Coronary artery (tissue), 2 donors: ENCODE data around the gene SLC35G4.

Source experiments
- DNase-seq: peaks from one replicate; pipeline ENCODE4 v3.0.0-alpha.2; 2017; ENCODE audit warnings: low spot score
- H3K27ac ChIP-seq, 2 donors: fragments of 200-600 bp; sonication (generic); one replicate each; pipeline ENCODE4 v1.5.1; 2016 to 2019
- H3K4me3 ChIP-seq: fragments of 200-600 bp; sonication (generic); 2 replicates; pipeline ENCODE4 v1.5.1; 2016; ENCODE audit warnings: mild to moderate bottlenecking, moderate library complexity
- CTCF ChIP-seq: fragments of 200-600 bp; sonication (generic); IDR thresholded peaks from one replicate; pipeline ENCODE4 v1.5.1; 2019; ENCODE audit warnings: antibody characterized with exemption

Gene SLC35G4

GRCh38 chr18:11649839-11650238 is 40.4 kb downstream of the SLC35G4 start:
- Histone ChIP-seq H3K27ac (no peak overlapping the region), H3K4me3 (no peak overlapping the region)
- no peak for DNase-seq
- TF ChIP-seq CTCF, result no peak

GRCh38 chr18:11651899-11652298 is 42.5 kb downstream of the SLC35G4 start:
- H3K4me3 ChIP-seq, result no peak overlapping the region
- TF ChIP-seq CTCF, result no peak
- no peak for DNase-seq
- H3K27ac ChIP-seq, result no peak overlapping the region

- no peak for TF ChIP-seq CTCF
- no peak for DNase-seq
- Histone ChIP-seq H3K4me3 (no peak overlapping the region), H3K27ac (no peak overlapping the region)
Measured at GRCh38 chr18:11653521-11653920, 44.1 kb downstream of the SLC35G4 start.

- Histone ChIP-seq H3K4me3 (peak overlapping the region; percentile 44), H3K27ac (no peak overlapping the region)
- no peak for DNase-seq
- TF ChIP-seq CTCF, result peak; percentile 76
Measured at GRCh38 chr18:11654736-11655605, 45.6 kb downstream of the SLC35G4 start.

GRCh38 chr18:11655606-11655932 is 46.2 kb downstream of the SLC35G4 start:
- H3K27ac ChIP-seq, result no peak overlapping the region
- TF ChIP-seq CTCF, result peak; percentile 3
- DNase-seq, result no peak
- peak overlapping the region; percentile 44 for H3K4me3 ChIP-seq

GRCh38 chr18:11657152-11657551 is 47.8 kb downstream of the SLC35G4 start:
- Histone ChIP-seq H3K27ac (no peak overlapping the region), H3K4me3 (no peak overlapping the region)
- DNase-seq, result no peak
- TF ChIP-seq CTCF, result no peak

- no peak for TF ChIP-seq CTCF
- Histone ChIP-seq H3K27ac (no peak overlapping the region), H3K4me3 (no peak overlapping the region)
- DNase-seq, result no peak
Measured at GRCh38 chr18:11657554-11657953, 48.2 kb downstream of the SLC35G4 start.
